CD4-positive, alpha-beta T cell (primary cell): Measurements from ENCODE around the gene UGT1A9. TPM values are rescaled to one million over a fixed set of nuclear protein-coding genes. Genes with fewer than 3 reads are reported as not detected.

Source experiments
- ATAC-seq: fragments of 200-7000 bp; cut with Tn5 transposase; one replicate; pipeline ENCODE4 v1.10.0; 2022; ENCODE audit warnings: mild to moderate bottlenecking; ENCODE audit not compliant: poor library complexity
- CTCF ChIA-PET: fragments of 350-600 bp; sonication (Branson Sonifier 250); formaldehyde crosslinking; loops from one replicate; lab custom pipeline; 2021; ENCODE audit warnings: antibody characterized with exemption, inconsistent platforms; lab: Charles Lee
- POLR2A ChIA-PET: fragments of 350-600 bp; sonication (Branson Sonifier 250); formaldehyde crosslinking; loops from one replicate; lab custom pipeline; 2021; ENCODE audit warnings: antibody characterized with exemption, inconsistent platforms; lab: Charles Lee
- DNase-seq, 14 experiments: peaks; one replicate each; pipeline ENCODE4 v3.0.0-alpha.2; 2013 to 2020; ENCODE audit warnings: mixed read lengths in 2 of 14
- H3K27ac ChIP-seq, 2 donors: one replicate each; pipeline versions ENCODE4 v1.5.1 to v1.7.0; 2013; ENCODE audit warnings: low read length in 2 of 2, low read depth in 1 of 2, mild to moderate bottlenecking in 1 of 2
- H3K27me3 ChIP-seq, 2 experiments: 1 replicate in 1 of 2; 2 replicates in 1 of 2; pipeline versions ENCODE4 v1.6.1 to v1.7.0; 2013; ENCODE audit warnings: low read length in 2 of 2, control low read depth in 1 of 2, mild to moderate bottlenecking in 1 of 2, moderate library complexity in 1 of 2; ENCODE audit not compliant: insufficient read depth in 2 of 2, control insufficient read depth in 1 of 2
- H3K36me3 ChIP-seq: one replicate; pipeline ENCODE4 v1.6.1; 2013; ENCODE audit warnings: low read length, control low read depth; ENCODE audit not compliant: insufficient read depth
- H3K4me1 ChIP-seq: one replicate; pipeline ENCODE4 v1.6.1; 2013; ENCODE audit warnings: low read length, control low read depth; ENCODE audit not compliant: insufficient read depth
- H3K4me3 ChIP-seq: one replicate; pipeline ENCODE4 v1.5.1; 2013; ENCODE audit warnings: mild to moderate bottlenecking, low read length, moderate library complexity
- H3K9me3 ChIP-seq, 2 experiments: 1 replicate in 1 of 2; 2 replicates in 1 of 2; pipeline versions ENCODE4 v1.6.1 to v1.7.0; 2013; ENCODE audit warnings: low read length in 2 of 2, mild to moderate bottlenecking in 2 of 2, control low read depth in 1 of 2, moderate library complexity in 1 of 2; ENCODE audit not compliant: control insufficient read depth in 1 of 2, insufficient read depth in 1 of 2
- H3K27ac Mint-ChIP-seq: one replicate; pipeline ENCODE4 v1.8.0; 2020; ENCODE audit warnings: mixed read lengths
- H3K27me3 Mint-ChIP-seq: one replicate; pipeline ENCODE4 v1.8.0; 2021; ENCODE audit warnings: mixed read lengths
- H3K36me3 Mint-ChIP-seq: one replicate; pipeline ENCODE4 v1.8.0; 2021; ENCODE audit warnings: low read depth, mixed read lengths
- H3K4me1 Mint-ChIP-seq: one replicate; pipeline ENCODE4 v1.8.0; 2021; ENCODE audit warnings: low read depth, mixed read lengths
- H3K4me3 Mint-ChIP-seq: one replicate; pipeline ENCODE4 v1.8.0; 2020; ENCODE audit warnings: mild to moderate bottlenecking, mixed read lengths
- H3K9me3 Mint-ChIP-seq: one replicate; pipeline ENCODE4 v1.8.0; 2020; ENCODE audit warnings: mixed read lengths
- intact Hi-C, 2 experiments: fragments of 100-400 bp; cut with DNase I in 1 of 2; cut with micrococcal nuclease in 1 of 2; formaldehyde crosslinking; loops; one replicate each; pipeline versions ENCODE4 v1.15.1 to v1.9.0; 2023 to 2025; cut with DNase I, micrococcal nuclease
- total RNA-seq, 174 experiments: library from RNA in 2 of 174; stranded (reverse) in 2 of 174; gene quantifications; one replicate each; pipeline ENCODE4 v1.2.3 and lab custom pipeline; 2021 to 2026
- TF ChIP-seq, protein P1 (sequence below): fragments of 200-600 bp; IDR thresholded peaks from one replicate; pipeline ENCODE4 v1.8.0; 2022; ENCODE audit warnings: antibody characterized with exemption, mild to moderate bottlenecking

Gene UGT1A9
- total RNA-seq, 2 experiments from 2014 or later = not detected

GRCh38 chr2:233713262-233713615 lies 41.5 kb downstream of the UGT1A9 start:
- ChIA-PET CTCF (no interaction called here), POLR2A (no interaction called here)
- no peaks in the 10 kb centered on the region for H3K9me3 Mint-ChIP-seq
- no peak for DNase-seq
- no peak overlapping the region for H3K27ac Mint-ChIP-seq
- H3K27me3 Mint-ChIP-seq = peaks cover 31% of the 10 kb centered on the region
- H3K4me3 ChIP-seq = no peak overlapping the region
- H3K36me3 Mint-ChIP-seq = no peaks in the 10 kb centered on the region
- no peaks in the 10 kb centered on the region for H3K4me1 ChIP-seq
- intact Hi-C loops = loop anchor here (5.0 to 10.0 kb wide), 4 partner anchors 311 to 951 kb away; no protein-coding TSS in a partner anchor
- H3K4me1 Mint-ChIP-seq = no peaks in the 10 kb centered on the region
- H3K9me3 ChIP-seq = no peaks in the 10 kb centered on the region
- no peak overlapping the region for H3K4me3 Mint-ChIP-seq
- no peak overlapping the region for H3K27ac ChIP-seq
- no peak for ATAC-seq
- H3K36me3 ChIP-seq = no peaks in the 10 kb centered on the region
- TF ChIP-seq, protein P1, sequence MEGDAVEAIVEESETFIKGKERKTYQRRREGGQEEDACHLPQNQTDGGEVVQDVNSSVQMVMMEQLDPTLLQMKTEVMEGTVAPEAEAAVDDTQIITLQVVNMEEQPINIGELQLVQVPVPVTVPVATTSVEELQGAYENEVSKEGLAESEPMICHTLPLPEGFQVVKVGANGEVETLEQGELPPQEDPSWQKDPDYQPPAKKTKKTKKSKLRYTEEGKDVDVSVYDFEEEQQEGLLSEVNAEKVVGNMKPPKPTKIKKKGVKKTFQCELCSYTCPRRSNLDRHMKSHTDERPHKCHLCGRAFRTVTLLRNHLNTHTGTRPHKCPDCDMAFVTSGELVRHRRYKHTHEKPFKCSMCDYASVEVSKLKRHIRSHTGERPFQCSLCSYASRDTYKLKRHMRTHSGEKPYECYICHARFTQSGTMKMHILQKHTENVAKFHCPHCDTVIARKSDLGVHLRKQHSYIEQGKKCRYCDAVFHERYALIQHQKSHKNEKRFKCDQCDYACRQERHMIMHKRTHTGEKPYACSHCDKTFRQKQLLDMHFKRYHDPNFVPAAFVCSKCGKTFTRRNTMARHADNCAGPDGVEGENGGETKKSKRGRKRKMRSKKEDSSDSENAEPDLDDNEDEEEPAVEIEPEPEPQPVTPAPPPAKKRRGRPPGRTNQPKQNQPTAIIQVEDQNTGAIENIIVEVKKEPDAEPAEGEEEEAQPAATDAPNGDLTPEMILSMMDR = no peak
- peaks cover 0 to 13% of the 10 kb centered on the region in 2 experiments for H3K27me3 ChIP-seq

- H3K4me1 ChIP-seq = no peaks in the 10 kb centered on the region
- ChIA-PET POLR2A (no interaction called here), CTCF (no interaction called here)
- no peaks in the 10 kb centered on the region for H3K36me3 ChIP-seq
- no peaks in the 10 kb centered on the region for H3K36me3 Mint-ChIP-seq
- H3K4me3 Mint-ChIP-seq = no peak overlapping the region
- intact Hi-C loops = loop anchor here (5.0 to 10.0 kb wide), 4 partner anchors 312 to 952 kb away; no protein-coding TSS in a partner anchor
- no peaks in the 10 kb centered on the region for H3K9me3 Mint-ChIP-seq
- peaks cover 37% of the 10 kb centered on the region for H3K27me3 Mint-ChIP-seq
- no peak overlapping the region for H3K27ac ChIP-seq
- H3K4me1 Mint-ChIP-seq = no peaks in the 10 kb centered on the region
- TF ChIP-seq, protein P1 = no peak
- DNase-seq (no peak), ATAC-seq (no peak)
- H3K27me3 ChIP-seq = peaks cover 0 to 13% of the 10 kb centered on the region in 2 experiments
- H3K9me3 ChIP-seq = no peaks in the 10 kb centered on the region
- no peak overlapping the region for H3K4me3 ChIP-seq
- H3K27ac Mint-ChIP-seq = no peak overlapping the region
Measured at GRCh38 chr2:233714121-233714520, 42.4 kb downstream of the UGT1A9 start.

DNA sequence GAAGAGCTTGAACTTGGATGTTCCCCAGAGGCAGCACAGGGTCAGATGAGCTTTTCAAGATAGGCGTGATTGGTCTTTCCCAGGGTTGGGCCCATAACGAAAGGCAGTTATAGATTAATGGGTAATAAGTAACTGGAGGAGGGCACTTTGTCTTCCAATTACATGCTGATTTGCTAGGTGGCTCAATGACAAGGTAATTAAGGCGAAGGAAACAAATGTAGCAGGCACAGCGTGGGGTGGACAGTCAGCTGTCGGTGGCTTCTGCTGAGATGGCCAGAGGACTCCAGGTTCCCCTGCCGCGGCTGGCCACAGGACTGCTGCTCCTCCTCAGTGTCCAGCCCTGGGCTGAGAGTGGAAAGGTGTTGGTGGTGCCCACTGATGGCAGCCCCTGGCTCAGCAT lies 46.9 kb downstream of the UGT1A9 start, which contains the start of gene UGT1A4:
UGT1A4 (plus strand) TSS at position 185 of the 400 bp plus-strand sequence; CDS start at position 270, 85 bp downstream.
- Histone ChIP-seq H3K27me3 (peaks cover 0 to 10% of the 10 kb centered on the region in 2 experiments), H3K36me3 (no peaks in the 10 kb centered on the region), H3K27ac (no peak within 1 kb of the TSS), H3K4me3 (no peak within 1 kb of the TSS), H3K4me1 (no peaks in the 10 kb centered on the region), H3K9me3 (no peaks in the 10 kb centered on the region)
- POLR2A ChIA-PET = no interaction called here
- no peaks in the 10 kb centered on the region for H3K9me3 Mint-ChIP-seq
- peaks cover 41% of the 10 kb centered on the region for H3K27me3 Mint-ChIP-seq
- intact Hi-C loops = loop anchor here in 1 of 2 experiments (5.0 to 10.0 kb wide), 2 partner anchors 374 to 786 kb away; no protein-coding TSS in a partner anchor
- no peak within 1 kb of the TSS for H3K4me3 Mint-ChIP-seq
- H3K4me1 Mint-ChIP-seq = no peaks in the 10 kb centered on the region
- DNase-seq = no peak
- CTCF ChIA-PET = no interaction called here
- no peak for ATAC-seq
- no peak within 1 kb of the TSS for H3K27ac Mint-ChIP-seq
- TF ChIP-seq, protein P1 = no peak
- no peaks in the 10 kb centered on the region for H3K36me3 Mint-ChIP-seq
